Measurements from ENCODE around the gene ST6GALNAC5.

ST6GALNAC5 gene

DNA sequence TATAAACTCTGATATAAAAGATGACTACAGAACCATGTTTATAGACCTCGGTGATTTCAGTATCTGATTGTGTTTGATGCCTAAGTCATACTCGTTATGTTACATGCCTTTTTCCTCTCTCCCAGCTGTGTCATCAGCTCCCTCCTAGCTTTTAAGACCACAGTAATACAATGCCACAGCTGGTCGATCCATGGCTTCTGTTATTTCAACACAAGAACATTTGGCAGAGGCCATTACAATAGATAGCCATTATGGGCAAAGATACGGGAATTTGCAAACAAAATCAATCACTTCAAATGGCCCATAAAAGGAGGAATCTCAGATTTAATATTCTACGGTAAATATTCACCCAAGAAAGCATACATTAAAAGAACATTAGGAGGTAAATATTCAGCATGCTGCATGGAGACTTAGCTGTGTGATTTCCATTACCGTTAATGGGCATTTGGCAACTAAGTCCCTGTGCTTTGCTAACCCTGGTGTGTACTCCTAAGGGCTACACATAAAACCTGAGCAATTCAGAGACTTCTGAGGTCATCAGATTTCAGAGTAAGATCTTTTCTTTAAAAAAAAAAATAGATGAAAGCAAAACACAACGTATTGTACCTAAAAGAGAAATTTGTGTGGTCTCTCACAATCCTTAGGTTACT lies 198.5 kb downstream of the ST6GALNAC5 start:
- no peak overlapping the region for H3K4me3 ChIP-seq (ENCODE audit: low read depth, low read length)
- DNase-seq (ENCODE audit: low read depth) = no peak
- TF ChIP-seq, protein P1, sequence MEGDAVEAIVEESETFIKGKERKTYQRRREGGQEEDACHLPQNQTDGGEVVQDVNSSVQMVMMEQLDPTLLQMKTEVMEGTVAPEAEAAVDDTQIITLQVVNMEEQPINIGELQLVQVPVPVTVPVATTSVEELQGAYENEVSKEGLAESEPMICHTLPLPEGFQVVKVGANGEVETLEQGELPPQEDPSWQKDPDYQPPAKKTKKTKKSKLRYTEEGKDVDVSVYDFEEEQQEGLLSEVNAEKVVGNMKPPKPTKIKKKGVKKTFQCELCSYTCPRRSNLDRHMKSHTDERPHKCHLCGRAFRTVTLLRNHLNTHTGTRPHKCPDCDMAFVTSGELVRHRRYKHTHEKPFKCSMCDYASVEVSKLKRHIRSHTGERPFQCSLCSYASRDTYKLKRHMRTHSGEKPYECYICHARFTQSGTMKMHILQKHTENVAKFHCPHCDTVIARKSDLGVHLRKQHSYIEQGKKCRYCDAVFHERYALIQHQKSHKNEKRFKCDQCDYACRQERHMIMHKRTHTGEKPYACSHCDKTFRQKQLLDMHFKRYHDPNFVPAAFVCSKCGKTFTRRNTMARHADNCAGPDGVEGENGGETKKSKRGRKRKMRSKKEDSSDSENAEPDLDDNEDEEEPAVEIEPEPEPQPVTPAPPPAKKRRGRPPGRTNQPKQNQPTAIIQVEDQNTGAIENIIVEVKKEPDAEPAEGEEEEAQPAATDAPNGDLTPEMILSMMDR (conservative IDR thresholded peaks at IDR 0.05; ENCODE audit: low read depth, low read length) = no peak

DNA sequence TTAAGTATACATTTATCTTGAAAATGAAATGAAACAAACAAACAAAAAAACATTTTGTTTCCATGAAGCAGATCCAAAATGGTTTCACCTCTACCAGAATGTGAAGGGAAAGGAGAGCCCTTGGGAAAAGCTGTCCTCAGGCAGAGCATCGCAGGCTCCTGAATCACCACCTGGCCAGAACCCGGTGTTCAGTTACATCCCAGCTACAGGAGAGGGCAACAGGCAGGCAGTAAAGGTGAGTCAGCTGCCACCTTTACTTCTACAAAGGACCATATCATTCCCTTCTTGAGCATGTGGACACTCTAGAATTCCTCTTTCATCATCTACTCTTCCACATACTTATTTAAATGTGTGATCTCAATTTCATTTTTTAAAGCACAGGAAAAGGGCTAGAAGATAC lies 200.7 kb downstream of the ST6GALNAC5 start:
- H3K4me3 ChIP-seq (ENCODE audit: low read depth, low read length) = no peak overlapping the region
- TF ChIP-seq, protein P1 (conservative IDR thresholded peaks at IDR 0.05; ENCODE audit: low read depth, low read length) = no peak

DNA sequence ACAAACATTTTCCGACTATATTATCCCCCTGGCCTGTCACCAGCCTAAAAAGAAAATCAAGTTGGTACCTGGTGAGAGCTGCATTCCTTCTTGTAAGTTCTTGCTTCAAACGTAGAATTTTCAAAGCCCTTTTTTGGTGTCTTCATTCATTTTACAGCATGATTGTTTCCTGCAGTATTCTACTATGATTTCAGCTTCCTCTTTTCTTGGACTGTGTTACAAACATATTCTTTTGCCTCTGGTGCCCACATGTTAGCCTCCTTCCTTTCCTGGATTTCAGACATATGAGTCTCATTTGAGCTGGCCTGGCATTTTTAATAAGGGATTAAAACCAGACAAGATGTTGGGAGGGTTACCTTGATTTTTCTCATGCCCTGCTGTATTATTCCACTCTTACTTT lies 209.5 kb downstream of the ST6GALNAC5 start:
- no peak overlapping the region for H3K4me3 ChIP-seq (ENCODE audit: low read depth, low read length)
- DNase-seq (ENCODE audit: low read depth) = no peak
- TF ChIP-seq, protein P1 (conservative IDR thresholded peaks at IDR 0.05; ENCODE audit: low read depth, low read length) = no peak

More for the DNA sequence above, 200.7 kb downstream of the ST6GALNAC5 start:
- DNase-seq (ENCODE audit: low read depth) = no peak

DNA sequence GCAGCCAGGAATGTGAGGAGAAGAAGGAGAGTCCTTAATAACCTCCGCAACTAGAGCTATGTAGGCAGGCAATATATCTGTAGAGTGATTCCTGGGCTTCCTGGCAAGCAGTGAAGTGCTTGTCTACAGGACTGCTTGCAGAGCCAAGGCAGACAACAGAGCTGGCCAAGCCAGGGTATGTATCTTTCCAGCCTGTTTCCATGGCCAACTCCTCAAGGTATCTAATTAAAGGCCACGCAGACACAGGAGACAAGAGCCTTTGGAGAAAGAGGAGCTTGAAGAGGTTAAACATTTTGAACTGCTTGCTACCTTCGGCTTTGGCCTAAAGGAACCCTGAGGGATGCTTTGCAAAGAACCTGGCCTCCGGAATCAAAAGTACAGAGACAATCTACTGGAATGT lies 214.6 kb downstream of the ST6GALNAC5 start:
- TF ChIP-seq, protein P1 (conservative IDR thresholded peaks at IDR 0.05; ENCODE audit: low read depth, low read length) = no peak
- DNase-seq (ENCODE audit: low read depth) = no peak
- no peak overlapping the region for H3K4me3 ChIP-seq (ENCODE audit: low read depth, low read length)

DNA sequence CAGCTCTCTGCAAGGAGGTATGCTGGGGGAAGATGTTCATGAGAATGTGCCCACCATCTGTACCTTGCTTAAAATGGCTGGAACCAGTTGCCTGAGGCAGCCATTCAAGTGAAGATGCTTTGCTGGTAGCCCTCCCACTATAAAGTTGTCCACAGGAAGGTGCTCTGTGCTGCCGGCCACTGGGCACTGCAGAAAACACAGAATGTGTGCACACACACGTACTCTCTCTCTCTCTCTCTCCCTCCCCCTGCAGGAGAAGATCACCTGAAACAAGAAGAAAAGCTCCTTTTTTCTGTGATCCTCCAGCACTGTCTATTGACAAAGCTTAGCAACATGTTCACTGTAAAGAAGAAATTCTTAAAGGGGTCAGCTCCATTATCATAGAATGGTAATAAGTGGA lies 217.2 kb downstream of the ST6GALNAC5 start:
- no peak overlapping the region for H3K4me3 ChIP-seq (ENCODE audit: low read depth, low read length)
- TF ChIP-seq, protein P1 (conservative IDR thresholded peaks at IDR 0.05; ENCODE audit: low read depth, low read length) = no peak
- DNase-seq (ENCODE audit: low read depth) = no peak

DNA sequence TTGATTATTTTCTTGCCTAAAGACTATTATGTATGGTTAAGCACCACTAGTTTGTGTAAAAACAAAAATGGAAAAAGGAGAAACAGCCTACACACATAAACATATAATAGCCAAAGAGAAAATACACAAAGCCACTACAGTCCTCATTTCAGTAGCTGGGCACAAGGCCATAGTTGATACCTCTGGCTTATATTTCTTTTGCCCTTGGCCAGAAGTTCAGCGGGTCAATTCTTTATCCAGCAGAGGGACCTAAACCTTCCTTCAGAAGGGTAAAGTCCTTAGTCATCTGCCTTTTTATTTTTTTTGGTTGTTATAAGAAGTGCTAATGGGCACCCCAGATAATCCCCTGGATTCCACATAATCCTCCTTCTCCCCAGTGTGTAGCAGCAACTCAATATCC lies 217.8 kb downstream of the ST6GALNAC5 start:
- TF ChIP-seq, protein P1 (conservative IDR thresholded peaks at IDR 0.05; ENCODE audit: low read depth, low read length) = no peak
- no peak for DNase-seq (ENCODE audit: low read depth)
- H3K4me3 ChIP-seq (ENCODE audit: low read depth, low read length) = no peak overlapping the region

DNA sequence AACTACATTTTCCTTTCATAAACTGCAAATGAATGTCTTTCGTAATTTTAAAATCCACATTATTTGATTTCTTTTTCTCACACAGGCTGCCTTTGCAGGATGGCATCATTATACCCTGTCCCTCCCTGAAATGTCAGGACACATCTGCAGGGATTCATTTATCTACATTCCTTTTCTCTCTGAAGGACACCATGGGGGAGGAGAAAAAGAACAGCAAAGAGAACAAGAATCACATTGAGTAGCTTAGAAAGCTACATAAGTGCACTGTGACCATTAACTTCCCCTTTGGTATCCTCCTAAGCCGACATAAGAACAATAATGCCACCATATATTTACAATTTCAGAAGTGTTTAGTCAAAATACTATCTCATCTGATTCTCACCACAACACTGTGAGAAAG lies 222.5 kb downstream of the ST6GALNAC5 start:
- no peak for DNase-seq (ENCODE audit: low read depth)
- TF ChIP-seq, protein P1 (conservative IDR thresholded peaks at IDR 0.05; ENCODE audit: low read depth, low read length) = no peak
- no peak overlapping the region for H3K4me3 ChIP-seq (ENCODE audit: low read depth, low read length)
